Peyer's patch (tissue), 4 donors: ENCODE measurements around the gene PXDC1.

Experiments
- CTCF ChIP-seq, 6 experiments: fragments of 450-650 bp in 4 of 6; fragments of 200-600 bp in 2 of 6; sonication (generic) in 1 of 6; IDR thresholded peaks; one replicate each; pipeline ENCODE4 v1.5.1; 2017 to 2019; ENCODE audit warnings: antibody characterized with exemption in 6 of 6, mild to moderate bottlenecking in 3 of 6, moderate library complexity in 1 of 6
- POLR2A ChIP-seq, 2 donors: fragments of 450-650 bp; IDR thresholded peaks; one replicate each; pipeline ENCODE4 v1.5.1; 2017; ENCODE audit warnings: antibody characterized with exemption in 2 of 2, mild to moderate bottlenecking in 2 of 2, moderate library complexity in 2 of 2

- TF ChIP-seq CTCF (IDR thresholded peaks at IDR 0.05) (no peak), POLR2A (IDR thresholded peaks at IDR 0.05) (no peak)
These were observed 26.4 kb upstream of the PXDC1 start for GRCh38 chr6:3777730-3778461.
